Activated T-cell treated with anti-CD3 and anti-CD28 coated beads, Interleukin-2, amount 50 U/mL, for 72 hours (primary cell): ENCODE data around the gene HOXD4. TPM values are rescaled to one million over a fixed set of nuclear protein-coding genes. Genes with fewer than 3 reads are reported as not detected.

Experiments used
- total RNA-seq, 2 donors: library from RNA; stranded (reverse); gene quantifications; one replicate each; pipeline ENCODE4 v1.2.3, GENCODE V29; 2022

The HOXD4 gene
- total RNA-seq, 2 donors from 2014 or later, result not detected

Other genes with a start within 250 kb of the HOXD4 start
- 10 to 100 TPM; 26.5 to 29.6 TPM for gene LNPK, start 149.3 kb upstream of the HOXD4 start, total RNA-seq
- not detected for gene EVX2, start 67.6 kb upstream of the HOXD4 start, total RNA-seq
- not detected for gene HOXD13, start 58.8 kb upstream of the HOXD4 start, total RNA-seq
- gene HOXD12, start 51.8 kb upstream of the HOXD4 start, total RNA-seq, result not detected
- gene HOXD11, start 44.3 kb upstream of the HOXD4 start, total RNA-seq, result not detected
- not detected for gene HOXD10, start 34.8 kb upstream of the HOXD4 start, total RNA-seq
- not detected for gene HOXD9, start 28.8 kb upstream of the HOXD4 start, total RNA-seq
- not detected for gene HOXD8, start 21.8 kb upstream of the HOXD4 start, total RNA-seq
- gene HOXD3, start 5.8 kb downstream of the HOXD4 start, total RNA-seq, result not detected
- not detected for gene HOXD1, start 37.1 kb downstream of the HOXD4 start, total RNA-seq
- 10 to 100 TPM; 20.6 to 26.7 TPM for gene MTX2, start 117.9 kb downstream of the HOXD4 start, total RNA-seq